HG03432 (cell line): ENCODE results near the gene ARHGAP10.
"Not testable (repeated sequence)": the region's sequence is repeated elsewhere in the genome, so short reads cannot be mapped to it uniquely, and the experiment has no call there.

Experiments
- ATAC-seq: cut with Tn5 transposase; IDR thresholded peaks from one replicate; pipeline ENCODE4 v1.9.1; 2021; ENCODE audit warnings: mild to moderate bottlenecking, moderate library complexity; ENCODE audit not compliant: unreplicated experiment

The ARHGAP10 gene

DNA sequence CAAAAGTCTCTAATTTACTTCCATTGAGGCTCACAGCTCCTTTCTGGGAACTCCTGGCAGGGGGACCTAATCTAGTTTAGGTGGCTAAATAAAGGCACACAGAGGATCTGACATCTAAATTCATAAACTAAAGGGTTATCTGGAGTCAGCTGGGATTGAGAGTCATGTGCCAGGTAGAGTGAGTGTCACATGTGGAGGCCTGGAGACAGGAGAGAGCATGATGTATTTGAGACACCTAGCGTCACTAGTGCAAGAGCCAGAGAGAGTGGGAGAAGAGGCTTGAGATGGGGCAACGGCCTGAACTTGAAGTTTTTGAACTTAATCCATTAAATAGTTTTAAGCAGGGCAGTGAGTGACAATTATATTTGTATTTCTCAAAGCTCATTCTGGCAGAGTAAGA lies 152.6 kb downstream of the ARHGAP10 start:
- ATAC-seq: no peak

DNA sequence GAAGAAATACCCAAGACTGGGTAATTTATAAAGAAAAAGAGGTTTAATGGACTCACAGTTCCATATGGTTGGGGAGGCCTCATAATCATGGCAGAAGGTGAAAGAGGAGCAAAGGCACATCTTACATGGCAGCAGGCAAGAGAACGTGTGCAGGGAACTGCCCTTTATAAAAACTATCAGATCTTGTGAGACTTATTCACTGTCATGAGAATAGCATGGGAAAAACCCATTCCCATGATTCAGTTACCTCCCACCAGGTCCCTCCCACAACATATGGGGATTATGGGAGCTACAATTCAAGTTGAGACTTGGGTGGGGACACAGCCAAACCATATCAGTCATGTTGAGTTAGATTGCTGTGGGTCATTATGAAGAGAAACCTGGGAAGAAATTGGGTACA lies 153.3 kb downstream of the ARHGAP10 start:
- ATAC-seq: not testable (repeated sequence)

DNA sequence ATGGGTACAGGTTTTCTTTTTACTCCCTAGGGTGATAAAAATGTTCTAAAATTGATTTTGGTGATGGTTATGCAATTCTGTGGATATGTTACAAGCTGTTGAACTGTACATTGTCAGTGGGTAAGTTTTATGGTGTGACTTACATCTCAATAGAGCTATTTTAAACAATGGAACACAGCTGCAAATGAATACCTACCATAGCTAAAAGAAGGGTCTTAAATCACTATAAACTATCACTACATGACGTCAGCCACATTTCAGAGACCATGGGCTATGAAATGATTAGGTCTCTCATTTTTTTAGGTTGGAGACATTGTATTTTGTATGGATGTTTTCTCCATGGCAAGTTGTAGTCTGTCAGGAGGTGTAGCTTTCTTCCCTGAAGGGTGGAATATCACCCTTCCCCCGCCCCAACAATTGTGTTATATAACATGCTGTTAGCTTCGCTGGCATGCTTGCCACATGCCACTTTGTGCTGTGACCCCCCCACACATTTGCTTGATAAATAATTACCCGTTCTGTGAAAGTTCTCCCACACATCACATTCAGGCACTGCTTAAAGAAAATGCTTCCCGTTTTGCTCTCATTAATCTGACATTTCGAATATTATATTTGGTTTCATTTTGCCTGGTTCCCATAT lies 159.7 kb downstream of the ARHGAP10 start:
- ATAC-seq: no peak

DNA sequence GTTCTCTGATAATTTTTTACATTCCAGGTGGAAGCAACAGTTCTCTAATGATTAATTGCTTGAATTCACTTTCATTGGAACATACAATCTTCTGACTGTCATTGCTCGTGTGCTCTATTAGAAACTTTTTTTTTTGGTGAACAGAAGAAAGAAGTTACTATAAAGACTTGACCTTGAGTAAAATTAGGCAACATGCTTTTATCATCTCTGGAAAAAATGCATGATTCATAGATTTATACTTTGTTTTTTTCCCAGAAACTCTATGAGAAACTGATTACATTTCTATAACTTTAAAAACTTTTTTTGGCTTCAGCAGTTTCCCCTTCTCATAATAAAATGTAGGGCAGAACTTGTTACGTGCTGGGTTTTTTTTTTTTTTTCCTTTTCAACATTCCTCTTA lies 167.6 kb downstream of the ARHGAP10 start:
- ATAC-seq: no peak

GRCh38 chr4:147901388-147901787 lies 169.5 kb downstream of the ARHGAP10 start:
- ATAC-seq: no peak

DNA sequence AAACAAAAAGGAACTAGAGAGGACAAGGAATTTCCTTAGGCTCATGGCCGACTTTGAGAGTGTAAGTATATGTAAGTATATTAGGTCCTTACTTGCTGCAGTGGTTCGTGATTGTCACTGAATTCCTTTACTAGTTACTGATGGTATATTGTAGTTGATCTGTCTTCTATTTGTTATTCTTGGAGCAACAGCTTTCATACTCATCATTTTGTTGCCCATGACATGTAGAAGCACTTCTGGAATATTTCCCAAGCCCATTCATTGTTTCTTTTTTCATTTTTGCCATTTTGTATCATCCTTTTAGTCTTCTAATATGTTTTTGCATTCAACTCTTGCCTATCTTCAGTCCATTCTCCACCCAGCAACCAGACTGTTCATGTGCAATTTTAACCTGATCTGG lies 170.0 kb downstream of the ARHGAP10 start:
- ATAC-seq: no peak

- ATAC-seq: peak; percentile 45
Measured at GRCh38 chr4:147909225-147909624, 177.3 kb downstream of the ARHGAP10 start.

DNA sequence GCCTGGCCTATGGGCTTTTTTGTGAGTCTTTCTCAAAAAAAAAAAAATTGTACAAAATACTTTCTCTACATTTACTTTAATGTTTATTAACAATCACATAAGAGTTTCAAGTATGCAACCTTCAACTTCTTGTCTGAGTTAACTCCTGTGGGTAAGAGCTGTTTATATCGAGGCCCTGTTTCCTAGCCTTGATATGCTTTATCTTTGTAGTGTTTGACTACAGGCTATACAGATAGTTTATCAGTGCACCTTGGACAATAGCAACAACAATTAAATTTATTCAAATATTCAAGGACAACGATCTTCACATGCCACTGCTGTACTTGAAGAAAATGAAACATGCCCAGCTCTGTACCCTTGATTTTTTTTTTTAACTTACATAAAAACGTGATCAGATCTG lies 178.4 kb downstream of the ARHGAP10 start:
- ATAC-seq: no peak

DNA sequence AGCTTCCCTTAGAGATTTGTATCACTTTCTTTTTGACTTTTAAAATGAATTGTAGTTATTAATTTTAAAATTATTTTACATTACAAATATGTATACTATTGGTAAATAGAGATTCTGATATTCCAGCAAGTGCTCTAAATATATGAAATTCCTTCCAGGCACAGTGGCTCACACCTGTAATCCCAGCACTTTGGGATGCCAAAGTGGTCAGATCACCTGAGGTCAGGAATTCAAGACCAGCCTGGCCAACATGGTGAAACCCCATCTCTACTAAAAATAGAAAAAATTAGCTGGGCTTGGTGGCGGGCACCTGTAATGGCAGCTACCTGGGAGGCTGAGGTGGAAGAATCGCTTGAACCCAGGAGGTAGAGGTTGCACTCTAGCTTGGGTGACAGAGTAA lies 180.2 kb downstream of the ARHGAP10 start:
- not testable (repeated sequence) for ATAC-seq

GRCh38 chr4:147913137-147913536 lies 181.2 kb downstream of the ARHGAP10 start:
- ATAC-seq: peak; percentile 55

- ATAC-seq: no peak
Measured at GRCh38 chr4:147916351-147916750, 184.5 kb downstream of the ARHGAP10 start.

DNA sequence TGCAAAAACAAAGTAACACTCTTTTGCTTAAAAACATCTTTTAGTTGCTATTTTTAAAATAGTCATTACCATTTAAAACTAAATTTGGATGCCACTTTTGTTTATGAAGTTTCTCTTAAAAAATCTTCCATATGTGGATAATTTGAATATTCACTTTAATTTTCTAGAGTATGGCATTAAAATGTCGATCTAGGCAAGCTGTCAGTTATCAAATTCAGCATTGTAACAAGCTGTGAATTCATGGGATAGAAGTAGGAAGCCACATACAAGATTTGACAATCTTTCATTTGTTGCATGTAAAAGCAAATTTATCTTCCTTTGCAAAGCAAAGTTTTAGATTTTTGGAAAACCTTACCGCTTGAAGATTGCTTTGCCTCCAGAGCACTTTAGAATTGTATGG lies 191.5 kb downstream of the ARHGAP10 start:
- no peak for ATAC-seq

GRCh38 chr4:147923854-147924253 lies 192.0 kb downstream of the ARHGAP10 start:
- ATAC-seq: peak; percentile 69

- ATAC-seq: no peak
Measured at GRCh38 chr4:147924604-147925412, 192.9 kb downstream of the ARHGAP10 start.

DNA sequence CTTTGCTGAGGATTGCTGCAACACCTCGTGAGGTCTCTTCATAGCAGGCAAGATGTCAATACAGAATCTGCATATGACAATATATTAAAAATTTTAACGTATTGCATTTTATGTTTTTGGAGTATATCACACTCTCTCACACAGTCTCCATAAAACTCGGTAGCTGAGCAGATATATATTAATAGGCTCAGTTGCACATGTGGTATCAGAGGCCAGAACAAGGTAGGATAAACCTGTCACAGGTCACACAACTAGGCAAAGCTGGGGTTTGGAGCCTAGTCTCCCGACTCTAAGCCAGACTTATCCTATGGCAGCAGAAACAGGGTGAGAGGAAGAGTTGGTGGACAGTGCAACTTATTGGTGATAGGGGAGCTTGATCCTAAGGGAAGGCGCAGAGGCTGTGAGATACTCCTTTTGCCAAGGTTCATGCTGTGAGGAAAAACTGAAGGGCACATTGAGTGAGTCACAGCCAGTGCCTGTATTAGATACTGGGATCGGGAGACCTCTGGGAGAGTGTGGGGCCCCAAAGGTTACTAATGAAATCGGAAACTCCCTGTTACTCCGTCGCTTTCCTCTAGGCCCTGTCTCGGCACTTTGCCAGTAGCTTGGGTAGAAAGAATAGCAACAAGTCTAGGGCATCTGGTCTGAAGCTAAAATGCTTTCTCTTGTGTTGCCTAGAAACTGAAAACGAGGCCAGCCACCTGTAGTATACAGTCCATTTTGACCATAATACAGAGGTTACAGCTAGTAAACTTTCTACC lies 195.7 kb downstream of the ARHGAP10 start:
- ATAC-seq: no peak

GRCh38 chr4:147928400-147928799 lies 196.5 kb downstream of the ARHGAP10 start:
- ATAC-seq: no peak

GRCh38 chr4:147929746-147930145 lies 197.9 kb downstream of the ARHGAP10 start:
- no peak for ATAC-seq

DNA sequence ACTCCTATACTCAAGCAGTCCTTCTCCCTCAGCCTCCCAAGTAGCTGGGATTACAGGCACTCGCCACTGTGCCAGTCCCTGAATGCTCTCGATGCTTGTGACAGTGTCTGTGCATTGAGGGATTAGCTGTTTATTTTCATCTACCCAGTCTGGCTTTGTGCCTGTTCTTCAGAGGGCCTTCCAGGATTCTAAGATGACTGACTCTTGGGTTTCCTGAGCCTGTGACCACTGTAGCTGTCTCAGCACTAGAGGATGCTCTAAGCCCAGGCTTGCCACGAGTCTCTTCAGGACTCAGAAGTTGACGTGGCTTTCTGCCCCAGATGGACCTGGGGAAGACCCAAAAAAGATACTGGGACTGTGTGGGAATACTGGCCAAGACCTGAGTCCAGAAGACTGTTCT lies 201.4 kb downstream of the ARHGAP10 start:
- no peak for ATAC-seq

DNA sequence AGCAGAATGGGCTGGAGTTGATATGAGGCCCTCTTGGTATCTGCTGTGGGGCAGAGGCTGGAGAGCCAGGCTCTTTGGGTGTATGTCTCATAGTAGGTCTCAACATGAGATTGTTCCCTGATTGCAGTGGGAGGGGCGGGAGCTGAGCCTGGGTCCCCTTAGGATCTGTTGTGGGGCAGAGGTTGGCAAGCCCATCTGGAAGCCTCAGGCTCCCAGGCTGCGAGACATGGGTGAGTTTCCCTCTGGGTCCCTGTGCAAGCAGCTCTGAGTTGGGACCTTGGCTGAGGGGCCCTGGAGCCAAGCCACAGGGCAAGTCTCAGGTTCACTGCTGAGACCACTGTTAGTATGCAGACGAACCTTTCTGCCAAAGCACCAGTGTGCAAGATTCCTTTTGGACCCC lies 201.9 kb downstream of the ARHGAP10 start:
- ATAC-seq: no peak

- ATAC-seq: no peak
Measured at GRCh38 chr4:147938496-147938895, 206.6 kb downstream of the ARHGAP10 start.

DNA sequence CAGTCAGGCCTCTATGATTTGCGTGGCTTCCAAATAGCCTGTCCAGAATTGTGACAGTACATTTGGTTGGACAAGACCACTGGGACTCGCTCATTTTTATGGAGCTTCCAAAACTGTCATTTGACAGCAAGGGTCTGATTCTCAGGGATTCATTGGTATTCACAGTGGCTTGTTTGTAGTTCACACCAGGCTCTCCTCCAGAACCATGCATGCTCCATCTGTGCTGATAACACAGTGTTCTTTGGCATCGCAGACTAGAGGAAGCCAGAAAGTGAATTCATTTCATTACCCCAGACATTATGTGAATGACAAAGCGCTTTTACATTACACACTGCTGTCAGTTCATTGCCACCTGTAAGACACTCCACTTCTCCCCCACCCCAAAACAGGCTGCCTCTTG lies 208.3 kb downstream of the ARHGAP10 start:
- ATAC-seq: no peak

DNA sequence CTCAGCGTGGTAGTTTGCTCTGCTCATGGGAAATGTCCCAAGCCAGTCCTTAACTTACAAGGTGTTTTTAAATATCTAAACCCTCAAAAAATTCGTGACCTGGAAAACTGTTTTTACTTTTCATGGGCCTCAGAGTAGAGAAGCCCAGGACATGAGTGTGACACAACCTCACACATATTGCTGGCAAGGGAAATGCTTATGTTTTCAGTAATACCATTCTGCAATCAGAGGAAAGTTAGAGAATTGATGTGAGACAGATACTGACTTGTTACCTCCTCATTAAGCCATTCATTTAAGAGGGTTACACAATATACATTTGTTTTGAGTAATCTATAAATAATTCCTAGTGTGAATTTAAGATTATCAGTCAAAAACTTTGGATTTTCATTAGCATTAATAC lies 209.5 kb downstream of the ARHGAP10 start:
- ATAC-seq: no peak
